Daoy (cell line): ENCODE data around the gene PDE5A. TPM values are rescaled to one million over a fixed set of nuclear protein-coding genes. Genes with fewer than 3 reads are reported as not detected.
A peak's percentile ranks its signal among the peaks of the same experiment; 100 is the strongest.
"Not testable (repeated sequence)": the region's sequence is repeated elsewhere in the genome, so short reads cannot be mapped to it uniquely, and the experiment has no call there.

ENCODE experiments used
- DNase-seq: peaks from one replicate; pipeline ENCODE4 v3.0.0-alpha.2; 2015; ENCODE audit warnings: low read depth
- total RNA-seq: library from RNA; depleted of rRNA; stranded (reverse); fragments of >200 nt; shearing (Covaris generic); gene quantifications from 2 replicates; pipeline ENCODE4 v1.2.3, GENCODE V29; 2014; rRNA removed

The PDE5A gene
- 8.3 and 12.8 TPM in 2 replicates for total RNA-seq

- DNase-seq = peak; percentile 85
These were observed at the start of gene PDE5A for GRCh38 chr4:119628281-119629141. Gene PDE5A (minus strand): TSS chr4:119628804. CDS start chr4:119628671, 133 bp downstream.

GRCh38 chr4:119676101-119676500 is 47.5 kb upstream of the PDE5A start:
- no peak for DNase-seq

- no peak for DNase-seq
These were observed 46.8 kb upstream of the PDE5A start for GRCh38 chr4:119675391-119675790.

GRCh38 chr4:119672938-119673337 is 44.3 kb upstream of the PDE5A start:
- DNase-seq = no peak

- no peak for DNase-seq
These were observed 43.5 kb upstream of the PDE5A start for GRCh38 chr4:119672086-119672485.

GRCh38 chr4:119671205-119671604 is 42.6 kb upstream of the PDE5A start:
- DNase-seq = no peak

GRCh38 chr4:119667802-119668201 is 39.2 kb upstream of the PDE5A start:
- no peak for DNase-seq

GRCh38 chr4:119666653-119667091 is 38.1 kb upstream of the PDE5A start:
- no peak for DNase-seq

- no peak for DNase-seq
These were observed 37.1 kb upstream of the PDE5A start for GRCh38 chr4:119665752-119666151.

GRCh38 chr4:119664168-119664907 is 35.7 kb upstream of the PDE5A start:
- DNase-seq = no peak

- no peak for DNase-seq
These were observed 34.7 kb upstream of the PDE5A start for GRCh38 chr4:119663160-119663788.

- not testable (repeated sequence) for DNase-seq
These were observed 34.0 kb upstream of the PDE5A start for GRCh38 chr4:119662612-119663011.

- no peak for DNase-seq
These were observed 32.6 kb upstream of the PDE5A start for GRCh38 chr4:119661231-119661630.

GRCh38 chr4:119659576-119659975 is 31.0 kb upstream of the PDE5A start:
- DNase-seq = peak; percentile 4

- DNase-seq = peak; percentile 31
These were observed 28.6 kb upstream of the PDE5A start for GRCh38 chr4:119657111-119657611.

- DNase-seq = no peak
These were observed 27.7 kb upstream of the PDE5A start for GRCh38 chr4:119656342-119656741.

- DNase-seq = no peak
These were observed 26.7 kb upstream of the PDE5A start for GRCh38 chr4:119655111-119655837.

- DNase-seq = no peak
These were observed 25.4 kb upstream of the PDE5A start for GRCh38 chr4:119653990-119654389.

GRCh38 chr4:119652998-119653397 is 24.4 kb upstream of the PDE5A start:
- DNase-seq = peak; percentile 7

- no peak for DNase-seq
These were observed 19.8 kb upstream of the PDE5A start for GRCh38 chr4:119648398-119648797.

- no peak for DNase-seq
These were observed 19.0 kb upstream of the PDE5A start for GRCh38 chr4:119647558-119647957.
